HG02840 (cell line): ENCODE results near the gene PTPRCAP.

Experiments used
- ATAC-seq: cut with Tn5 transposase; IDR thresholded peaks from one replicate; pipeline ENCODE4 v1.9.1; 2021; ENCODE audit warnings: mild to moderate bottlenecking, moderate library complexity, moderate number of reproducible peaks; ENCODE audit not compliant: unreplicated experiment, low FRiP score

PTPRCAP gene

DNA sequence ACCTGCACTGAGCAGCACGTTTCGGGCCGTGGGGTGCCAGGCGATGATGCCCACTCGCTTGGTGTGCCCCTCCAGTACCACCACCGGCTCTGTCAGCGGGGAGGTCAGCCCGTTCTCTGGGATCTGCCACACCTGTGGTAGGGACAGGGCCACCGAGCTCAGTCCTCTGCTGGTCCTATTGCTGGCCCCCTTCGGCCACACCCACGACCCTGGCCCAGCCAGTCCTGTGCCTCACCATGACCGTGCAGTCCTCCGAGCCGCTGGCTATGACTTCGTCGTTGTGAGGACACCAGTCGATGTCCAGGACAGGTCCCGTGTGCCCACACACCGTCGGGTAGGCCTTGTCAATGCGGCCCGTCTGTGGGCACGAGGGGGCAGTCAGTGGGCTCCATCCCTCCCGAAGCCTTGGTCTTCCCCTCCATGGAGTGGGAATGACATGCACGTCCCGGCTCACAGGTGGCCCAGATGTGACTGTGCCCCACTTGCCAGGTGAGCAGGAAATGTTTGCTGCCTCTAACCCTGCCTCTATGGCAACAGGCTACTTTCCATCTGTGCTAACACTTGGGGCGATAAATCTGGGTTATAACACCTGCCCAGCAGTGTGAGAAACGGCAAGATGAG is 4.4 kb upstream of the PTPRCAP start:
- ATAC-seq = no peak

DNA sequence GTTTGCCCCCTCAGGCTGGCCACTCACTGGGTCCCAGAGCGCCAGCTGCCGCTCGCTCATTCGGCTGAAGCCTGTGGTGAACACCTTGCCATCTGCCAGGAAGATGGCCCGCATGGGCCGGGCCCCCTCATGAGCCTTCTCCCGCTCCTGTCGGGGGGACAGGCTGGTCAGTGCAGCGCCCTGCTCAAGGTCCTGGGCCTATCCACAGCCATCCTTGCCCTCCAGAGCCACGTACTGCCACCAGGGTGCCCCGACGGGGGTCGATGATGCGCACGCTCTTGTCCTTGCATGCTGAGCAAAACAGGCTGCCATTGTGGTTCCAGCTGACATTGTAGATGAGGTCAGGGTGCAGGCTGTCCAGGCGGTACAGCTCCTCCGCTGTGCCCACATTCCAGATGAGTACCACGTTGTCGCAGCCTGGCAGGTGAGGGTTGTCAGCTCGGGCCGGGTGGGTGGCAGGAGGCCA is 3.6 kb upstream of the PTPRCAP start:
- ATAC-seq = no peak

GRCh38 chr11:67440229-67441097 is 3.0 kb upstream of the PTPRCAP start:
- no peak for ATAC-seq

GRCh38 chr11:67439321-67440228 is 2.1 kb upstream of the PTPRCAP start:
- ATAC-seq = no peak

DNA sequence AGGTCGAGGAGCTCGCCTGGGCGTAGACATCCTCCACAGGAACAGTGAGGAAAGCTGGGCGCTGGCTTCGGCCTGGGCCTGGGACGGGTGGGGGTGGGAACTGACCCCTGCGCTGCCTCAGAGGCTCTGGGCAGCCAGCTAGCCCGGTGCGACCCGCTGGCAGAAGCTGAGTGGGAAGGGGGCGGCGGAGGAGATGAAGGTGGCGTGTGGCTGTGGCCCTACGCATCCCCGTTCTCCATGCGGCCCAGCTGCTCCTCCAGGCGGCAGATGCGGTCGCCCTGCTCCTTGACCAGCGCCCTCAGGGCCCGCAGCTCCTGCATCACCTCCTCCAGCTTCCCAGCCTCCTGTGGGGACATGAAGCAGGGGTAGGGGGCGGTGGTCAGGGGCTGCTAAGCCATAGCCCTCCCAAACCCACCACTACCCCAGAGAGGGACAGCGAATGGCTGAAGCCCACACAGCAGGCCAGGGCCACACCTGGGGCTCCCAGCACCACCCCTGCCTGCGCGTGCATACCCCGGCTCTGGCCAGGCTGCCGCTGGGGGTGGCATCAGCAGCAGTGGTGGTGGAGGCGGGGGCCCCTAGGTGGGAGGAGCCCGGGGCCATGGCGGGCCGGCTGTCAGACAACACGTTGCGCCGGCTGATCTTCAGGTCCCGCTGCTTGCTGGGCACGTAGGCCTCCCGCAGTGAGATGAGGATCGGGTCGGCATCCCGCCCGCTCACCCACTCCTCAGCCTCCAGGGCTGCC is 848 bp upstream of the PTPRCAP start:
- ATAC-seq = no peak

DNA sequence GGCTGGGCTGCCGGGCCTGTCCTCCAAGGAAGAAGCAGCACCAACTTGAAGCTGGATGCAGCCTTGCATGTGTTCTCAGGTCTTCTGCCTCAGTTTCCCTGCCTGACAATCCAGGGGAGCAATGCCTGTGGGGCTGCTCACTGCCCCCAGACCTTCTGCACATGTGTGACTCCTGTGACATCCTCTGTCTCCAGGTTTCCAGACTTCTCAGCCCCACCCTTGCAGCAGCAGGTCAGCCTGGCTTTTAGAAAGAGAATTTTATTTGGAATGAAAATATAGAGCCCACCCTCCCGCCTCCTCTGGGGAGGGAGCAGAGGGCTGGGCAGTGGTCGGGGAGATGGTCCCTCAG is 301 bp upstream of the PTPRCAP start:
- ATAC-seq = no peak

DNA sequence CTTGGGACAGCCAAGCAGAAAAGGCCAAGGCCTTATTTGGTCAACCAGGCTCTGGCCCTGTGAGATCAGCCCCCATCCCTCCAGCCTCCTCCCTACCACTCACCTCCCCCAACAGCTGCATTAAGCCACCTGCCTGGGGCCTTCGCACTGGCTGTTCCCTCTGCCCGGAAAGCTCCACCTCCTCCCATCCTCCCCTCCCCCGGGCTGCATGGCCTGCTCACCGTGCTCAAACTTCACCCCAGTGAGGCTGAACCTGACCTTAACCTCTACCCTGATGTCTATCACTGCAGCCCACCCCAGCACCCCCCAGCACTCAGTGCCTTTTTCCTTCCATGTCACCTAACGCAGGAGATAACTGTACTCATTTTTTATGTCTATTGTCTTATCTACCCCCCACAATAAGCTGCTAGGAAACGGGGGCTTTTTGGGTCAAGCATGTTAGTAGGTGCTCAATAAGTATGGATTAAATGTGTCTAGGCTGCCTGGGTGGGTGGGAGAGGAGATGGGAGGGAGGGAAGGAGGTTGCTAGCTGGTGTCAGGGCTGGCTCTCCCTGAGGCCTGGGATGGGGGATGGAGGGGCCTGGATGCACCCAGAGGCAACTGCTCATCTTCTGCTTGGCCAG is 912 bp downstream of the PTPRCAP start:
- ATAC-seq = no peak

- ATAC-seq = no peak
Measured at GRCh38 chr11:67435727-67436458, 1.6 kb downstream of the PTPRCAP start.

DNA sequence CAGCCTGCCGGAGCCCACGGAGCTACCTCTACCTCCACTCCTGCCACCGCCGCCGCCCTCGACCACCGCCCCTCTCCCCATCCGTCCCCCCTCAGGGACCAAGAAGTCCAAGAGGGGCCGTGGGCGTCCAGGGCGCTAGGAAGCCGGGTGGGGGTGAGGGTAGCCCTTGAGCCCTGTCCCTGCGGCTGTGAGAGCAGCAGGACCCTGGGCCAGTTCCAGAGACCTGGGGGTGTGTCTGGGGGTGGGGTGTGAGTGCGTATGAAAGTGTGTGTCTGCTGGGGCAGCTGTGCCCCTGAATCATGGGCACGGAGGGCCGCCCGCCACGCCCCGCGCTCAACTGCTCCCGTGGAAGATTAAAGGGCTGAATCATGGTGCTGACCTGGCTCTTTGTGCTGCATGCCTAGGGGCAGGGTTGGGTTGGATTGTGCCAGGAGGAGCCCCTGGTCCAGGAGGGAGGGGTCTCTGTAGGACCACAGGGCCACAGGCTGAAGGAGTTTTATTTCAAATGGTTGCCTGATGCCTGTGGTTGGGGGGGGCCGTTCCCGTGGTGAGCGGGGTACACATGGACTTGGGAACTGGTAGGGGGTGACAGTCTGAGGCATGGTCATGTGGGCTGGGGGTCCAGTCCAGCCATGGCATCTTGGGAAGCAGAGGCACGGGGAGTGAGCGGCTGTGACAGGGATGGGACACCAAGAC is 2.3 kb downstream of the PTPRCAP start:
- no peak for ATAC-seq

- ATAC-seq = no peak
Measured at GRCh38 chr11:67434395-67434881, 3.0 kb downstream of the PTPRCAP start.

GRCh38 chr11:67433536-67434394 is 3.7 kb downstream of the PTPRCAP start:
- no peak for ATAC-seq

- ATAC-seq = no peak
Measured at GRCh38 chr11:67432655-67433349, 4.7 kb downstream of the PTPRCAP start.

DNA sequence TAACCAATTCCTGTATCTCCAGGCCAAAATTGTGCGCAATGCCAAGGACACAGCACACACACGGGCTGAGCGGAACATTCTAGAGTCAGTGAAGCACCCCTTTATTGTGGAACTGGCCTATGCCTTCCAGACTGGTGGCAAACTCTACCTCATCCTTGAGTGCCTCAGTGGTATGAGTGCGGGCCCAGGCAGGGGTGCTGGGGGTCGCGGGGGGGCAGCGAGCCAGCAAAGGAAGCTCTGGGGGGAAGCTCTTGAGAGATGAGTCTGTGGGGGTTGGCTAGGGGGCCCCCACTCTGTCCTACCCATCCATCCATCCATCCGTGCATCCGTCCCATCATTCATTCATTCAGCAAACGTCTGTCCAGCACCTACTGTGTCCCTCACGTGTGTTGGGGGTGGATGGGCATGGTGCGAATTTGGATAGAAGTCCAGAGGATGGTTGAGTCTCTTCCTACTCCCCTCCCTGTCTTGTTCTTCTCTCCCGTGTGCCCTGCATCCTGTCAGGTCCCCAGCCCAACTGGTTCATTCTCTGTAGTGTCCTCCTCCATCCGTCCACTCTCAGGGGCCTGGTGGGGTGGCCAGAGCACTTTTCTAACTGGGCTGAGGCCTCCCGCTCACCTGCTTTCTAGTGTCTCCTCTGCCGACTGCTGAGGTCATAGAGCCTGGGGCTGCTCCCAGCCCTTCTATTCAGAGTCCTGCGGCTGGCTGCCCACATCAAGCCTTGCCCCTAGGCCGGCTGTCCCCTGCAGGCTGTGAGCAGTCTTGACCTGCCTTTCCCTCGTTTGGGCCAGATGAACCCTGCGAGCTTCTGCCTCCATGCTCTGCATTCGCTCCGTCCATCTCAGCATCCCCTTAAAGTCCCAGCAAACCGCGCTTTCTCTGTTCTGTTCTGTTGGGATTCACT is 5.9 kb downstream of the PTPRCAP start:
- ATAC-seq = no peak

GRCh38 chr11:67429722-67430121 is 7.8 kb downstream of the PTPRCAP start:
- ATAC-seq = no peak

DNA sequence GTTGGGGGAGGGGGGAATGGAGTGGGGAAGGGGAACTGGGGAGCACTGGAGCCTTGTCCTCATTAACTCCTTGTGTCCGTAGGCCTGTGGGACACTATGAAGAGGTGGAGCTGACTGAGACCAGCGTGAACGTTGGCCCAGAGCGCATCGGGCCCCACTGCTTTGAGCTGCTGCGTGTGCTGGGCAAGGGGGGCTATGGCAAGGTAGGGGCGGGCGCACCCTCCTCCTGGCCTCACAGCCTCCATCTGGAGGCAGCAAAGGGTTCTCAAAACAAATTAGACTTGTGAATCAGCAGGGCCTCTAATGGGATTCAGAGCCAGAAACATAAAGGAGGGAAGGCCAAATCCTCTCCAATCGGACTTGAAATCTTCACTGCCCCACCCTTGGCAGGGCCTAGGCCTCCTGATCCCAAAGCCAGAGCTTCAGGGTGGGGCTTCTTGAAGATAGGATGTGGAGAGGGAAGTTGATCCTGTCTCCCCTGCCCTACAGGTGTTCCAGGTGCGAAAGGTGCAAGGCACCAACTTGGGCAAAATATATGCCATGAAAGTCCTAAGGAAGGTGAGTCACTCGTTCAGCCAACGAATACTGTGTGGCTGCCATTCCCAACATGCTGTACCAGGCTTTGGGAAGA is 8.3 kb downstream of the PTPRCAP start:
- no peak for ATAC-seq
